Prostate gland (tissue), 2 donors: Measurements from ENCODE around the gene OTOA. TPM values are rescaled to one million over a fixed set of nuclear protein-coding genes. Genes with fewer than 3 reads are reported as not detected.
"Not testable (repeated sequence)": the region's sequence is repeated elsewhere in the genome, so short reads cannot be mapped to it uniquely, and the experiment has no call there.

ENCODE experiments used
- DNase-seq: peaks from one replicate; pipeline ENCODE4 v3.0.0-alpha.2; 2019; ENCODE audit warnings: low spot score
- H3K27ac ChIP-seq, 2 donors: fragments of 200-600 bp; sonication (generic); 2 replicates each; pipeline ENCODE4 v1.5.1; 2017 to 2019
- H3K27me3 ChIP-seq: fragments of 200-600 bp; sonication (generic); replicated peaks from 2 replicates; pipeline ENCODE4 v1.5.1; 2019; ENCODE audit not compliant: insufficient read depth
- H3K36me3 ChIP-seq, 2 donors: fragments of 200-600 bp; sonication (generic); 1 replicate in 1 of 2; 2 replicates in 1 of 2; pipeline versions ENCODE4 v1.5.1 to v1.8.1; 2017 to 2019
- H3K4me1 ChIP-seq: fragments of 200-600 bp; sonication (generic); replicated peaks from 2 replicates; pipeline ENCODE4 v1.5.1; 2019
- H3K4me3 ChIP-seq, 2 donors: fragments of 200-600 bp; sonication (generic); 2 replicates each; pipeline ENCODE4 v1.5.1; 2017 to 2019
- H3K9me3 ChIP-seq: fragments of 200-600 bp; sonication (generic); 2 replicates; pipeline ENCODE4 v1.5.1; 2017
- POLR2A ChIP-seq: fragments of 450-650 bp; IDR thresholded peaks from one replicate; pipeline ENCODE4 v1.6.1; 2016; ENCODE audit warnings: antibody characterized with exemption, mild to moderate bottlenecking
- POLR2AphosphoS5 ChIP-seq: sonication (generic); formaldehyde crosslinking; IDR thresholded peaks from one replicate; pipeline ENCODE4 v1.6.1; 2017; ENCODE audit warnings: antibody characterized with exemption
- WGBS: methylation state at CpG from one replicate; pipeline ENCODE4 v1.1.5; 2018; 5-methylcytosine and 5-hydroxymethylcytosine counted together
- intact Hi-C: fragments of 100-400 bp; cut with DNase I; formaldehyde crosslinking; loops from one replicate; pipeline ENCODE4 v1.14.2; 2022
- total RNA-seq, 2 donors: library from RNA; depleted of rRNA; stranded (reverse); fragments of >200 nt; gene quantifications; one replicate each; pipeline ENCODE4 v1.1.0, GENCODE V29; 2016
- TF ChIP-seq, protein P1 (sequence below), 4 experiments: fragments of 200-600 bp in 2 of 4; fragments of 450-650 bp in 2 of 4; sonication (generic) in 2 of 4; IDR thresholded peaks; 1 replicate in 3 of 4; 2 replicates in 1 of 4; pipeline ENCODE4 v1.5.1; 2016 to 2019; ENCODE audit warnings: antibody characterized with exemption in 4 of 4, mild to moderate bottlenecking in 2 of 4, moderate library complexity in 2 of 4

The OTOA gene
- total RNA-seq, 2 donors from 2014 or later = 0.68 TPM

DNA sequence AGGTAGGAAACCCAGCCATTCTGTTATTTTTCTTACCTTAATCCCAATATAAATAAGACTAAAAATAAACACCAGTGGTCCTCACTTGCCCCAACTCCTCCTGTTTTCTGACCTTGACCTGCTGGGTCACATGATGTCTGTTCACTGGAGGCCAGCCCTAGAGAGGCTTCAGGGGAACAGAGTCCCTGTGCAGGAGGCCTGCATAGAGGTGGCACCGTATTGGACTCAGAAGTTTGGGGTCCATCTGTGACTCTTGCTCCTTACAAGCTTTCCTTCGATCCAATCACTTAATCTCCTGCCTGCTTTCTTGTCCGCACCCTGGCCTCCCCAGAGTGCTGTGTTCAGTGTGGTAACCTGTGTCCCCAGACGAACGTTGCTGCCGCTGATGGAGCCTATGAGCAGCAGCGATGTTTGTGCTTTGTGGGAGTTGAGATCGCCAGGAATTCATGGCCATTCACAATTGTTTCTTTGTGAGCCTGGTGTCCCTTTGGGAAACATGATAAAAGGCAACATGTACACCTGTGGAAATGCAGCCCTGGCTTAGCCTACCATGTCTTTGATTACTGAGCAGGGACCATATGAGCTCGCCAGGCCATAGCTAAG is 16.1 kb upstream of the OTOA start:
- intact Hi-C loops = no loop called here
- H3K27me3 ChIP-seq = no peaks in the 10 kb centered on the region
- WGBS = 66% methylated on average over 9 of the region's 9 CpGs
- TF ChIP-seq POLR2A = no peak
- TF ChIP-seq POLR2AphosphoS5 = no peak
- TF ChIP-seq, protein P1, sequence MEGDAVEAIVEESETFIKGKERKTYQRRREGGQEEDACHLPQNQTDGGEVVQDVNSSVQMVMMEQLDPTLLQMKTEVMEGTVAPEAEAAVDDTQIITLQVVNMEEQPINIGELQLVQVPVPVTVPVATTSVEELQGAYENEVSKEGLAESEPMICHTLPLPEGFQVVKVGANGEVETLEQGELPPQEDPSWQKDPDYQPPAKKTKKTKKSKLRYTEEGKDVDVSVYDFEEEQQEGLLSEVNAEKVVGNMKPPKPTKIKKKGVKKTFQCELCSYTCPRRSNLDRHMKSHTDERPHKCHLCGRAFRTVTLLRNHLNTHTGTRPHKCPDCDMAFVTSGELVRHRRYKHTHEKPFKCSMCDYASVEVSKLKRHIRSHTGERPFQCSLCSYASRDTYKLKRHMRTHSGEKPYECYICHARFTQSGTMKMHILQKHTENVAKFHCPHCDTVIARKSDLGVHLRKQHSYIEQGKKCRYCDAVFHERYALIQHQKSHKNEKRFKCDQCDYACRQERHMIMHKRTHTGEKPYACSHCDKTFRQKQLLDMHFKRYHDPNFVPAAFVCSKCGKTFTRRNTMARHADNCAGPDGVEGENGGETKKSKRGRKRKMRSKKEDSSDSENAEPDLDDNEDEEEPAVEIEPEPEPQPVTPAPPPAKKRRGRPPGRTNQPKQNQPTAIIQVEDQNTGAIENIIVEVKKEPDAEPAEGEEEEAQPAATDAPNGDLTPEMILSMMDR (IDR thresholded peaks at IDR 0.05) = no peak
- no peak overlapping the region for H3K4me3 ChIP-seq
- no peak overlapping the region for H3K27ac ChIP-seq
- no peaks in the 10 kb centered on the region for H3K4me1 ChIP-seq
- H3K36me3 ChIP-seq = no peaks in the 10 kb centered on the region
- no peaks in the 10 kb centered on the region for H3K9me3 ChIP-seq
- DNase-seq = no peak

DNA sequence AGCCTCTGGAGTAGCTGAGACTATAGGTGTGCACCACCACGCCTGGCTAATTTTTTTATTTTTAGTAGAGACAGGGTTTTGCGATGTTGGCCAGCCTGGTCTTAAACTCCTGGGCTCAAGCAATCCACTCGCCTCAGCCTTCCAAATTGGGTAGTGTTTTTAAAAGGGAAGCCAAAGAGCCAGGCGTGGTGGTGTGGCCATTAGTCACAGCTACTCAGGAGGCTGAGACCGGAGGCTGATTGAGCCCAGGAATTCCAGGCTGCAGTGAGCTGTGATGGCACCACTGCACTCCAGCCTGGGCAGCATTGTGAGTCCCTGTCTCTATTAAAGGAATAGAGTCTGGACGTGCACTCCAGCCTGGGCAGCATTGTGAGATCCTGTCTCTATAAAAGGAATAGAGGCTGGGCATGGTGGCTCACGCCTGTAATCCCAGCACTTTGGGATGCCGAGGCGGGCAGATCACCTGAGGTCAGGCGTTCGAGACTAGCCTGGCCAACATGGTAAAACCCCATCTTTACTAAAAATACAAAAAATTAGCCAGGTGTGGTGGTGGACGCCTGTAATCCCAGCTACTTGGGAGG is 13.9 kb upstream of the OTOA start:
- H3K9me3 ChIP-seq, H3K27me3 ChIP-seq, DNase-seq, H3K36me3 ChIP-seq, intact Hi-C loops, H3K27ac ChIP-seq, H3K4me1 ChIP-seq, H3K4me3 ChIP-seq: not testable (repeated sequence)
- 90% methylated on average over 12 of the region's 12 CpGs for WGBS

DNA sequence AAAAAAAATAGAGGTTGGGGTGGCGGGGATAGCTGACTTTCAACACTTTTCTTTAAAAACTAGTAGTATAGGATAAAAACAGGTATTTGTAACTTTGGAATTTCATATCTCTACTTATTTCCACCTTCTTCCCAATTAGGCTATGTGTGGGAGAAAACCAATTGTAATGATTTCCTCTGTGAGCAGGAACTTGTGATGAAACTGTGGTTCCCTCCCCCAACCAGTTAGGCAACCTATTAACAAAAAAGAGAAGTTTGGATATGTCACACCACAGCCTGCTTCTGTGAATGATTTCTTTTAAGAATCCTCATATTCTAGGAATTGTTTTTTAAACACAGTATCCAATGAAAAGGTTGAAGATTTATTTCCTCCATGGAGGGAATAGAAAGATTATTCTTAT is 13.2 kb upstream of the OTOA start:
- TF ChIP-seq, protein P1 (IDR thresholded peaks at IDR 0.05) = no peak
- TF ChIP-seq POLR2A = no peak
- TF ChIP-seq POLR2AphosphoS5 = no peak
- Histone ChIP-seq H3K4me3 (no peak overlapping the region), H3K4me1 (no peaks in the 10 kb centered on the region), H3K9me3 (no peaks in the 10 kb centered on the region), H3K27me3 (no peaks in the 10 kb centered on the region), H3K27ac (no peak overlapping the region), H3K36me3 (no peaks in the 10 kb centered on the region)
- DNase-seq = no peak
- WGBS = 88% methylated on average over 1 of the region's 1 CpG
- intact Hi-C loops = no loop called here

DNA sequence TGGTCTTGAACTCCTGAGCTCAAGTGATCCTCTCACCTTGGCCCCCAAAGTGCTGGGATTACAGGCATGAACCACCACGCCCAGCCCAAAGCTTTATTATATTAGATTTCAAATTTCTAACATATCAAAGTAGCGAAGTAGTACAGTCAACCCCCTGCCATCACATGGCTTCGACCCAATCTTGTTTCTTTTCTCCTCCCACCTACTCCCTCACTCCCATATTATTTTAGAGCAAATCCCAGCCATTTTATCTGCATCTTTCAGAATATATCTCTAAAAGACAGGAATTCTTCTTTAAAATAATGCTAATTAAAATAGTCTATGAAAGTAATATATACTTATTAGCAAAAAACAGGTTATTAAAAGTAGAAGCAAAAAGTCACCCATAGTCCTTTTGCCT is 12.3 kb upstream of the OTOA start:
- intact Hi-C loops = no loop called here
- 94% methylated on average over 3 of the region's 3 CpGs for WGBS

DNA sequence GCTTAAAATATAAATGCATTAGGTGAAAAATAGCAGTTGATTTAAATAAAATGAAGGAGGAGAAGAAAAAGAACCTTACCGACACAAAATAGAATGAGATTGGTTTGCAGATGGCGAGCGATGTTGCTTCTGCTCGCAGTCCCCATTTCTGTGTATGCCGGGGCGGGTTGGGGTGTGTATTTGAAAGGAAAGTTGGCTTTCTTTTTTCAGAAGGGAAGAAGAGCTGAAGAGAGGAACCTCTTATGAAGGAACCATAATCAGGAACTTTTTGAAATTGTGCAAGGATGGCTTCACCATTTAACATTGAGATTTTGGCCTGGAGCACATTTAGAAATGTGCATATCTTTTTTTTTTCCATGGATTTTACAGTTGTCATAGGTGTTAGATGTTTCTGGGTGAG is 11.3 kb upstream of the OTOA start, which contains the start of gene IGSF6:
IGSF6 (minus strand) TSS at position 156 of the 400 bp plus-strand sequence; CDS start at position 146, 10 bp downstream.
- intact Hi-C loops = no loop called here
- Histone ChIP-seq H3K27ac (no peak within 1 kb of the TSS), H3K4me3 (no peak within 1 kb of the TSS), H3K4me1 (no peaks in the 10 kb centered on the region), H3K36me3 (no peaks in the 10 kb centered on the region), H3K27me3 (no peaks in the 10 kb centered on the region), H3K9me3 (no peaks in the 10 kb centered on the region)
- TF ChIP-seq, protein P1 (IDR thresholded peaks at IDR 0.05) = no peak
- TF ChIP-seq POLR2A (no peak), POLR2AphosphoS5 (no peak)
- DNase-seq = no peak
- WGBS = 80% methylated on average over 6 of the region's 6 CpGs

More for the DNA sequence above, 12.3 kb upstream of the OTOA start:
- no peak overlapping the region for H3K27ac ChIP-seq
- DNase-seq = no peak
- TF ChIP-seq, protein P1 (IDR thresholded peaks at IDR 0.05) = no peak
- TF ChIP-seq POLR2AphosphoS5 (no peak), POLR2A (no peak)
- no peaks in the 10 kb centered on the region for H3K27me3 ChIP-seq
- no peaks in the 10 kb centered on the region for H3K9me3 ChIP-seq
- no peaks in the 10 kb centered on the region for H3K4me1 ChIP-seq
- H3K4me3 ChIP-seq = no peak overlapping the region
- no peaks in the 10 kb centered on the region for H3K36me3 ChIP-seq
